PFSK-1 (cell line): Measurements from ENCODE around the gene PPM1A.

Experiments used
- FOXP2 ChIP-seq: optimal IDR thresholded peaks from 2 replicates; pipeline ENCODE3; 2011; ENCODE audit warnings: borderline replicate concordance, control low read depth, inconsistent platforms; ENCODE audit not compliant: insufficient read depth; ENCODE audit errors: extremely low read length, extremely low read depth
- POLR2AphosphoS5 ChIP-seq: IDR thresholded peaks from 2 replicates; pipeline ENCODE4 v1.6.1; 2012; ENCODE audit warnings: low read depth, mild to moderate bottlenecking, control low read depth, low read length, moderate library complexity
- REST ChIP-seq, 2 experiments: IDR thresholded peaks; 2 replicates each; pipeline versions ENCODE4 v1.6.1 to v1.8.0; 2011 to 2012; ENCODE audit warnings: low read depth in 2 of 2, low read length in 2 of 2, control low read depth in 1 of 2, inconsistent platforms in 1 of 2, mild to moderate bottlenecking in 1 of 2, moderate library complexity in 1 of 2; ENCODE audit not compliant: insufficient read depth in 1 of 2
- SIN3A ChIP-seq: IDR thresholded peaks from 2 replicates; pipeline ENCODE4 v1.6.1; 2012; ENCODE audit warnings: mild to moderate bottlenecking, low read length, moderate library complexity, borderline replicate concordance; ENCODE audit not compliant: insufficient read depth
- TAF1 ChIP-seq: IDR thresholded peaks from 2 replicates; pipeline ENCODE4 v1.6.1; 2012; ENCODE audit warnings: low read length, control low read depth, borderline replicate concordance; ENCODE audit not compliant: insufficient read depth

PPM1A gene

GRCh38 chr14:60332046-60332399 is 83.0 kb downstream of the PPM1A start:
- TF ChIP-seq REST (IDR thresholded peaks at IDR 0.05; ENCODE audit: insufficient read depth in 1 of 2, low read depth in 2 of 2, low read length in 2 of 2), result no peak
- TF ChIP-seq POLR2AphosphoS5, result no peak
- TF ChIP-seq TAF1, result no peak
- TF ChIP-seq FOXP2, result no peak
- TF ChIP-seq SIN3A, result no peak

DNA sequence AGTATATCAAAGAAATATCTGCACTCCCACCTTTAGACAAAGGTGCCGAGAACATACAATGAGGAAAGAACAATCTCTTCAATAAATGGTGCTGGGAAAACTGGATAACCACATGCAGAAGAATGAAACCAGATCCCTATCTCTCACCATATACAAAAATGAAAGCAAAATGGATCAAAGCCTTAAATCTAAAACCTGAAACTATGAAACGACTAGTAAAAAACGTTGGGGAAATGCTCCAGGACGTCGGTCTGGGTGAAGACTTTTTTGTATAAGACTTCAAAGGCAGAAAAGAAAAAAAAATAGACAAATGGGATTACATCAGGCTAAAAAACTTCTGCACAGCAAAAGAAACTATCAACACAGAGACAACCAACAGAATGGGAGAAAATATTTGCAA is 83.8 kb downstream of the PPM1A start:
- TF ChIP-seq FOXP2, result no peak
- TF ChIP-seq POLR2AphosphoS5, result no peak
- TF ChIP-seq REST (IDR thresholded peaks at IDR 0.05; ENCODE audit: insufficient read depth in 1 of 2, low read depth in 2 of 2, low read length in 2 of 2), result no peak
- no peak for TF ChIP-seq SIN3A
- TF ChIP-seq TAF1, result no peak

DNA sequence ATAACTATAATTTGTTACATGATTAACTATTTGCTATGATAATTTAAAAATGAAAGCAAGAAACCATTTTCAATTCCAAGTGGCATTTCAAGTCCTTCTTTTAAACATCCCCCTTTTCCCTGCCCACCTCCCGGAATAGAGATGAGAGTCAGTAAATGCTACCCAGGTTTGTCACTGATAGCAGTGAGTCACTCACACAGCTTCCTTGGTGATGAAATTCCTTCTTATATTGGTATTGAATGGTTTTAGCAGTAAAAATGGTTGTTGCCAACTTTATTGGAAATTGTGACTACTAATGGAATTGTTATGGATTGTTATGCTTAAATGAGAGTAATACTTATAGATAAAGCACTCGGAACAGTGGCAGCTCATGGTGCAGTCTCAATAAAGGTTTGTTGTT is 90.5 kb downstream of the PPM1A start:
- TF ChIP-seq FOXP2 (no peak), SIN3A (no peak), REST (IDR thresholded peaks at IDR 0.05; ENCODE audit: insufficient read depth in 1 of 2, low read depth in 2 of 2, low read length in 2 of 2) (no peak), POLR2AphosphoS5 (no peak), TAF1 (no peak)

- TF ChIP-seq POLR2AphosphoS5 (no peak), FOXP2 (no peak), TAF1 (no peak), SIN3A (no peak), REST (IDR thresholded peaks at IDR 0.05; ENCODE audit: insufficient read depth in 1 of 2, low read depth in 2 of 2, low read length in 2 of 2) (no peak)
Measured at GRCh38 chr14:60343571-60344071, 94.6 kb downstream of the PPM1A start.

DNA sequence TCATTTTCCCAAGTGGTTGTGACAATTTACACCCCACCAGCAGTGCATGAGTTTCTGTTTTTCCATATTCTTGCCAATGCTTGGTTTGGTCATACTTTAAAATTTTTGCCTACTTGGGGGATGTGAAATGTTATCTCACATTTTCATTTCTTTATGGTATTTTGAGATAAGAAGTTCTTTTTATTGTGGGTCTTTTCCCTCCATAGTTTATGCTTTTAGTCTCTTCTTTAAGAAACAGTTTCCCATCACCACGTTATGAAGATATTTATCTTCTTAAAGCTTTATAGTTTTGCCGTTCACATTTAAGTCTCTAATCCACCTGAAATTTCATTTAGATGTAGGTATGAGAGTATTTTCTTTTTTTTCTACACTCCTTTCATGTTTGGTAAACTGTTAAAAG is 95.7 kb downstream of the PPM1A start:
- TF ChIP-seq REST (IDR thresholded peaks at IDR 0.05; ENCODE audit: insufficient read depth in 1 of 2, low read depth in 2 of 2, low read length in 2 of 2) (no peak), SIN3A (no peak), FOXP2 (no peak), POLR2AphosphoS5 (no peak), TAF1 (no peak)
